Measurements from ENCODE around the gene MAGEA10. TPM values are rescaled to one million over a fixed set of nuclear protein-coding genes. Genes with fewer than 3 reads are reported as not detected.
"Not testable (repeated sequence)": the region's sequence is repeated elsewhere in the genome, so short reads cannot be mapped to it uniquely, and the experiment has no call there.

Gene MAGEA10
- total RNA-seq = not detected

DNA sequence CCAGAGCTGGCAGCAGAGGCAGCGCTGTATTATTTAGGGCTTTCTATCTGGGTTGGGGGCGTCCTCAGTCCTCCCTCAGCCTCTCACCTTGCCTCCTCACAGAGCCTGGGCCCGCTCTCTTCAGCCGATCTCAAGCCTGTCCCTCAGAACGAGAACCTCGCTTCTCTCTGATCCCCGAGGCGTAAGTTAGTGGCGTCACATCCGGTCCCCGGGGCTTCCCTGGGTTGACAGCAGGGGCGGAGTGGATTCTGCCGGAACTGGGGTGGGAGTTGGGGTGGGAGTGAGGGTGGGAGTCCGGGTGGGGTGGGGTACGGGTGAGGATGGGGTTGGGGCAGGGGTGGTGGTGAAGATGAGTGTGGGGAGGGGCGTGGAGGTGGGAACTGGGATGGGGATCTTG is at the start of gene MAGEA10:
Gene MAGEA10, minus strand, starts transcription at position 190 of the 397 bp plus-strand sequence. CDS start 2,957 bp downstream, outside the sequence.
- no peak for FAIRE-seq
- no peak for DNase-seq (ENCODE audit: low spot score in 2 of 2)

DNA sequence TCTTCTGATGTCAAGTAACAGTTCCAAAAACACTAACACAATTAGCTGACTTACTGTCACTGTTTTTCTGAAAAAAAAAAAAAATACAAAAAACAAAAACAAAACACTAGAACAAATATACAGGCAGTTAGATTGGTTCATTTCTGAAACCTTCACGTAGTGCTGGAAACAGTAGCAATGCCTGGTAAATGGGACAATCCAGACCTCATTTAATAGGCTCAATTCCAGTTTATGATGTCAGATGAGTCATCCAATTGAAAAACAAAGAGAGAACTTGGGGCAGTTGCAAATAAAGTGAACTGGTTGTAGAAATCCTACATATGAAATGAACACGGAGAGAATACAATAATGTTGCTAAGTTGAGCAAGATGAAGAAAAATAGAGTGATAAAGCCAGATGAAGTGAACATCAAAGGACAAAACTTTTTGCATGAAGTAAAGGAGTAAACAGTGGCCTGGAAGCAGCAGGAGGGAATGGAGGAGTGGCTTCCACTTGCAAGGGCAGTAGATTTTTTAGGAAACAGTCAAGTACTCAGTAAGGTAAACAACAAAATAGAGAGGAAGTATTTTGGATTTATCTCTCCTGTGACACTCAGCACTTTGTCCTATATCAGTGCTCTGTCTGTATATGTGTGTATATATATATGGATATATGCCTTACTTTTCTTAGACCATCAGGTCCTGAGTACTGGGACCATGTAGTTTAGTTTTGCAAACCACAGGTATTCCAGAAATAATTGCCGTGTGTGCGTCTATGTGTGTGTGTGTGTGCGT is 39.3 kb upstream of the MAGEA10 start:
- no peak for FAIRE-seq

DNA sequence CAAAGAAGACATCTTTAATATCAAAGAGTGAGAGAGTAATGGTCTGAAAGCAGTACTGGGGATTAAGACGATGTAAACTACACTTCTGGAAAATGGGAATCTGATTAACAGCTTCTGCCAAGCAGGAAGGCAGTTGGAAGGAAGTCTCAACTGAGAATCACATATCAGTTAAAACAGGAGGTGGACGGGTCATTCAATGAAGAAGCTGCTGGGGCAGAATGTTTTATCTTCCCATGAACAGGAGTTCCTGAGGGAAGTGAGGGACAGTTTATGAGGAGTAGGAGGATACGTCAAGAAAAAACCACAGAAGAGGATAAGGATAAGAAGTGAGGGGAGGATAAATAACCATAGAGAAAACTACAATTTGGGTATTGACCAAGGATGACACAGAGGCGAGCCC is 38.7 kb upstream of the MAGEA10 start:
- no peak for FAIRE-seq
- no peak for DNase-seq (ENCODE audit: low spot score in 2 of 2)

More for the DNA sequence above, 39.3 kb upstream of the MAGEA10 start:
- DNase-seq (ENCODE audit: low spot score in 2 of 2) = no peak

DNA sequence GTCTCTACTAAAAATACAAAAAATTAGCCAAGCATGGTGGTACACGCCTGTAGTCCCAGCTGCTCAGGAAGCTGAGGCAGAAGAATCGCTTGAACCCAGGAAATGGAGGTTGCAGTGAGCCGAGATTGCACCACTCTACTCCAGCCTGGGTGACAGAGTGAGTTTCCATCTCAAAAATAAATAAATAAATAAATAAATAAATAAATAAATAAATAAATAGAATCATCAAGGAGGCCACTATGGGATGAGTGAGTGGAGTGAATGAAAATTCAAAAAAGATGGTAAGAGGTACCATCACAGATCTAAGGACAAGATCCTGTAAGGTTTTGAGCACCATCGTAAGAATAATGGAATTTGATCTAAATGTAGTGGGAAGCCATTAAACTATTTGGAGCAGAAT is 37.5 kb upstream of the MAGEA10 start:
- FAIRE-seq = not testable (repeated sequence)

DNA sequence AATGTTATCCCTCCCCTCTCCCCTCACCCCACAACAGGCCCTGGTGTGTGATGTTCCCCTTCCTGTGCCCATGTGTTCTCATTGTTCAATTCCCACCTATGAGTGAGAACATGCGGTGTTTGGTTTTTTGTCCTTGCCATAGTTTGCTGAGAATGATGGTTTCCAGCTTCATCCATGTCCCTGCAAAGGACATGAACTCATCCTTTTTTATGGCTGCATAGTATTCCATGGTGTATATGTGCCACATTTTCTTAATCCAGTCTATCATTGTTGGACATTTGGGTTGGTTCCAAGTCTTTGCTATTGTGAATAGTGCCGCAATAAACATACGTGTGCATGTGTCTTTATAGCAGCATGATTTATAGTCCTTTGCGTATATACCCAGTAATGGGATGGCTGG is 35.5 kb upstream of the MAGEA10 start:
- DNase-seq (ENCODE audit: low spot score in 2 of 2); FAIRE-seq: not testable (repeated sequence)

More for the DNA sequence above, 37.5 kb upstream of the MAGEA10 start:
- not testable (repeated sequence) for DNase-seq (ENCODE audit: low spot score in 2 of 2)

GRCh38 chrX:152170621-152171020 is 32.2 kb upstream of the MAGEA10 start:
- FAIRE-seq (no peak), DNase-seq (ENCODE audit: low spot score in 2 of 2) (no peak)

- DNase-seq (ENCODE audit: low spot score in 2 of 2) (no peak), FAIRE-seq (no peak)
These were observed 26.8 kb upstream of the MAGEA10 start for GRCh38 chrX:152165033-152165743.

- DNase-seq (ENCODE audit: low spot score in 2 of 2) = no peak
- no peak for FAIRE-seq
These were observed 18.7 kb upstream of the MAGEA10 start for GRCh38 chrX:152157042-152157441.

DNA sequence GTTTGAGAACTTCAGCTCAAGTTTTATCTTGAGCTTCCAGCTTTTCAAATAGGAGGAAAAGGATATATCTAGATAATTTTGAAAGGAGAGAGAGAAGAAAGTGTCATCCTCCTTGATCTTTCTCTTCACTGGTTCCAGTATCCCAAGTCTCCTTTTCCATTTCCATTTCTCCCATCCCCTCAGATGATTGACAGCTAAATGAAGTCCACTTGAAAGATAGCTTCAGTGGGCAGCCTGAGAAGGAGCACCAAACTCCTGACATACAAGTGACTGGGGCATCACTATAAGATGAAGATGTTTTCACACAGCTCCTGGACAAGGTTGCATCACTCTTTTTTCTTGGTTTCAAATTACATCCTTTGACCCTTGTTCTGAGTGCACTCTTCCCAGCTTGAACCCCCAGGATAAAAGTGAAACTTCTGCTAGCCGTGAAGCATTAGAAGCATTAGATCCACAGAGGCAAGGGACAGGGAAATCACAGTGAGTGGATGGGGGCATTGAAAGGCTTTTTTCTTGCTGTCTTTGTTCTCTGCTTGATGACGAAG is 17.5 kb upstream of the MAGEA10 start:
- no peak for DNase-seq (ENCODE audit: low spot score in 2 of 2)
- no peak for FAIRE-seq

DNA sequence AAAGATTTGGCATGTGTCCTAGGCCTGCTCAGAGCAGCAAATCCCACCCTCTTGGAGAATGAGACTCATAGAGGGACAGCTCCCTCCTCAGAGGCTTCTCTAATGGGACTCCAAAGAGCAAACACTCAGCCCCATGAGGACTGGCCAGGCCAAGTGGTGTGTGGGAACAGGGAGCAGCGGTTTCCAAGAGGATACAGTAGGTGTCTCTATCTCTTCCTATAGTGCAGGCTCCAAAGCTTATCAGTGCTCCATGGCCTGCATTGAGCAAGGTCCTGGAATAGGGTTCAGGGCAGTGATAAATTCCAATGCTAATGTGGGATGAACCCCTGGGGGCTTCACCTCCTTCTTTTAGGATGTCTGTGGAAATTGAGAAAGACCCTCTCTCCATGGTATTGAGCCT is 15.7 kb upstream of the MAGEA10 start:
- FAIRE-seq = no peak
- no peak for DNase-seq (ENCODE audit: low spot score in 2 of 2)

DNA sequence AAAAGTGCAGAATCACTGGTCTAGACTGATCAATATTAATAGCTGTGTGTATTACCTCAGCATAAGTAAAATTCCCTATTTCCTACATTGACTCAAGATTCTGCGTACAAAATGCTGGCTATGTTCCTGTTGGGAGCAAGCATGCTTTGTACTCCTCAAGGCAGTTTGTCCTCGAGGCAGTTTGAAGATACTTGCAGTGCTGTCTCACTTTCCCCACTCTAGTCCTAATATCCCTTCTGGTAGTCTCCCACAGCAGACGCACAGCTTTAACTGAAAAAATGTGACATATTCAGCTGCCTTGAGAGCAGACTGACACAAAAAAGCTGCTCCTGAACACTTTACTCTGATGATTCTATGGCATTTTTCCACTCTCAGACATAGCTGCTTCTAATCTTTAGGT is 12.9 kb upstream of the MAGEA10 start:
- DNase-seq (ENCODE audit: low spot score in 2 of 2) (no peak), FAIRE-seq (no peak)

DNA sequence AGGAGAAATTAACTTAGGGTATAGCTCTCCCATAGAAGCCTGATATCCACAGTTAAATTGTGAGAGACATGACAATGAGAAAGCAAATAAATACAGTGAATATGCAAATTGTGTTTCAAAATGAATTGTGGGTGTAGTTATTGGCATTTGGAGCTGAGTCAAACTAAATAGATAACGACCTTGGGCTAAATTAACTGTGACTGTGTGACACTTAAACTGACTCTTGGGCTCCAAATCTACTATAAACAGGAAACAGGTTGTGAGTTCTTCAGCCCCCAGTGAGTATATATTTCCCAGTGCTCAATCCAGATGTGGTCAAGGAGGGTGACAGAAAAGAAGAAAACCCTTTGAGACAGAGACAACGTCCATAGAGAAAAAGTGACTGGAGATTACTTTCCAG is 11.3 kb upstream of the MAGEA10 start:
- DNase-seq (ENCODE audit: low spot score in 2 of 2) (no peak), FAIRE-seq (no peak)

DNA sequence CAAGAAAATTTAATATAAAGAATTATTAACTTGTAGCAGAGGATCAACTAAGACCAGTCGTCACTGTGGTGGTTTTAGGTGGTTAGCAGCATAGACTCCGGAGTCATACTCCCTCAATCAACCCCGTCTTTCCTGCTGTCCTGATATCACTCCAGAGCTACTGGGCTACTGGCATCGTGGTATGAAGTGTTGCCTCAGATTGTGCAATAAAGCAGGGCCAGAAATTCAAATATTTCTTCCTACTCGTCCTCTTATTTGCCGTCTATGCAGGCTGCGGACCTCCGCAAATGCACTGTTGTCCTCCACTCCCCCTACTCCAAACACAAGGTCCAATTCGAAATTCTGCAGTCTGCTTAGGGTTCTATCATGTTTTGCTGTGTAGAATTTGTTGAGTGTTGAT is 1.2 kb upstream of the MAGEA10 start:
- no peak for DNase-seq (ENCODE audit: low spot score in 2 of 2)
- no peak for FAIRE-seq

- no peak for FAIRE-seq
- no peak for DNase-seq (ENCODE audit: low spot score in 2 of 2)
These were observed 498 bp downstream of the MAGEA10 start for GRCh38 chrX:152137771-152138387.

- FAIRE-seq (no peak), DNase-seq (ENCODE audit: low spot score in 2 of 2) (no peak)
These were observed 2.1 kb downstream of the MAGEA10 start for GRCh38 chrX:152136312-152136711.

- DNase-seq (ENCODE audit: low spot score in 2 of 2) (no peak), FAIRE-seq (no peak)
These were observed 6.9 kb downstream of the MAGEA10 start for GRCh38 chrX:152131525-152131924.

GRCh38 chrX:152129069-152129844 is 9.1 kb downstream of the MAGEA10 start:
- not testable (repeated sequence) for DNase-seq (ENCODE audit: low spot score in 2 of 2); FAIRE-seq

DNA sequence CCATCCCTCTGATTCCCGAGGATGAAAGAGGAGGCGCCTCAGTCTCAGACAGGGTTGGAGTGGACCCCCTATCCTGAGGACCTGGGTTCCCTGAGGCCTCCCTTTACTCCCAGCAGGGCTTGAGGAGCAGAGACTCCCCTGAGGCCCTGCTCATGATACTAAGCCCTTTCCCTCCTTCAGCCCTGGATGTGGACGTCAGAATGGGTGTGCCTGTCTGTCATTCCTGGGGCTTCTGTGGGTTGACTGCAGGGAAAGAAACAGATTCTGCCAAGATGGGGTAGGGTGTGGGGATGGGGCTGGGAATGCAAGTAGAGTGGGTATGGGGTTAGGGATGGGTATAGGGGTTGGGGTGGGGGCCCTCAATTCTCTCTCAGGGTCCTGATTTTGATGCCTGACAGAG is 21.1 kb downstream of the MAGEA10 start:
- FAIRE-seq (no peak), DNase-seq (ENCODE audit: low spot score in 2 of 2) (no peak)

- DNase-seq (ENCODE audit: low spot score in 2 of 2) (no peak), FAIRE-seq (no peak)
These were observed 29.9 kb downstream of the MAGEA10 start for GRCh38 chrX:152108527-152108926.

GRCh38 chrX:152103866-152104265 is 34.5 kb downstream of the MAGEA10 start:
- DNase-seq (ENCODE audit: low spot score in 2 of 2) (no peak), FAIRE-seq (no peak)

All from frontal cortex (tissue), 4 donors.